HG03378 (cell line): Measurements from ENCODE around the gene GOT2.
"Not testable (repeated sequence)": the region's sequence is repeated elsewhere in the genome, so short reads cannot be mapped to it uniquely, and the experiment has no call there.

Experiments used
- ATAC-seq: cut with Tn5 transposase; IDR thresholded peaks from one replicate; pipeline ENCODE4 v1.9.1; 2021; ENCODE audit warnings: mild to moderate bottlenecking, moderate library complexity; ENCODE audit not compliant: unreplicated experiment

GOT2 gene

DNA sequence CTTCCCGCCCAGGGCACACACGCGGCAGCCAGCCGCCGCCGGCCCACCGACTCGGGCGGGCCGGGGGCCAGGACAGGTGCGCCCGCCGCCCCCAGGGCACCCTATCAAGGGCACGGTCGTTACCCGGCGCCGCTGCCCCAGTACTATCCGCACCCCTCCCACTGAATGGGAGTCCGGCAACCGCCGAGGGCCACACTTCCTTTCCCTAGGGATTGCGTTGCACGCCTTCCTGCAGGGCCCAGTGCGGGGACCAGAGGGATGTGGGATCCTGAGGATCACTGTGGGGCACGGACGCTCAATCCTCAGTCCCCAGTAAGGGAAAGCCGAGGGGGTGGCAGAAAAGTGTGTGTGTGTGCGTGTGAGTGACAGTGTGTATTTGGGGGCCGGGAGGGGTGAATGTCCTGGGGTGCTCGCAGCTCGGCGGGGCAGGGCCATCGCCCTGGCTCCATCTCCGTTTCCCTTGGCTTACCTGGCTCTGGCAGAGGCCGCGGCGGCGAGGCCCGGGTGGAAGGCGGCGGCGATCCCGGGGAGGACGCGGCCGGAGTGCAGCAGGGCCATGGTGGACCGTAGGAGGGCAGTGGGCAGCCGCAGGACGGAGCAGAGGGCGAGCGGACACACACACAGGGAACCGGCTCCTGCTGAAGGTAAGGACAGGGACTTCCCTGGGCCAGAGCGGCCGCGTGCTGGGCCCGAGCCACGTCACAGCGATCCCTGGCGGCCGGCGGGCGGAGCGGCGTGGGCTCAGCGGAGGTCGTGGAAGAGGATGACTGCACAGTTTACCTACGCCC, at the start of gene GOT2:
Gene GOT2, minus strand, starts transcription at position 646 of the 788 bp plus-strand sequence. Its CDS starts 88 bp downstream, at position 558.
- peak; percentile 82 for ATAC-seq

DNA sequence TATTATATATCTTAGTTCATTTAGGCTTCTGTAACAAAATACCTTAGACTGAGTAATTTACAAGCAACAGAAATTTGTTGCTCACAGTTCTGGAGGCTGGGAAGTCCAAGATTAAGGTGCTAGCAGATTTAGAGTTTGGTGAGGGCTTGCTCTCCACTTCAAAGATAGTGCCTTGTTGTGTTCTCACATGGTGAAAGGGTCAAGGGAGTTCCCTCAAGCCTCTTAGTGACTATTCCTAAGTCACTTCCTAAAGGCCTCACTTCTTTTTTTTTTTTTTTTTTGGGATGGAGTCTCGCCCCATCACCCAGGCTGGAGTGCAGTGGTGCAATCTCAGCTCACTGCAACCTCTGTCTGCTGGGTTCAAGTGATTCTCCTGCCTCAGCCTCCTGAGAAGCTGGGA, 45.2 kb upstream of the GOT2 start:
- not testable (repeated sequence) for ATAC-seq

DNA sequence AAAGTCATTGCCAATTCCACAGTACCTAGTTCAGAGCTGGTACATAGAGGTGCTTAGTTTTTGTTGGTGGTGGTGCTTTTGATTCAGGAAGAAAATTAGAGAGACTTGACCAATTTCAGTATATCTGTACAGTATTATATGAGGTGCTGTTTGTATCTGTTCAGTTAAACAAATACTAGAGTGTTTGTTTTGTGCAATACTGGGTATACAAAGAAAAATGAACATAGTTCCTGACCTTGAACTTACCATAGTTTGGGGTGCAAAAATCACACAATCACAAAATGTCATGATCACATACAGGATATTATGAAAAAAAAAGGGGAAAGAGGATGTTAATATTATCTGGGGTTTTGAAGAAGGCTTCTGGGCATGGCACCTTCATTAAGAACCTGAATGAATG, 39.8 kb upstream of the GOT2 start:
- ATAC-seq = no peak

DNA sequence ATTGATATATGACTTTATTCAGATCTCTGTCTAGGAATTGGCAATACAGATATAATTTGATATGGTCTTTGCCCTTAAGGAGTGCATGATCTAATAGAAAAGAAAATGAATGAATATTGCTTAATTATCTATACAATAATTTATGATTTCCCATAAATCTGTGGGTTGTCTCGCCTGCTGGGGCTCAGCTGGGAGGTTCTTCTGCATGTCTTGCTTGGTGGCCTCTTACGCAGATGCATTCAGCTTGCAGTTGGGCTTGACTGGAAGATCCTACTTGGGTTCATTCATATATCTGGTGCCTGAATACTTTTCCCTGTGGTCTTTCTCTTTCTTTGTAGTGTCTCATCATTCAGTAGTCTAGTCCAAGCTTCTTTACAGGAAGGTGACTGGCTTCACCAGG, 34.0 kb upstream of the GOT2 start:
- no peak for ATAC-seq

DNA sequence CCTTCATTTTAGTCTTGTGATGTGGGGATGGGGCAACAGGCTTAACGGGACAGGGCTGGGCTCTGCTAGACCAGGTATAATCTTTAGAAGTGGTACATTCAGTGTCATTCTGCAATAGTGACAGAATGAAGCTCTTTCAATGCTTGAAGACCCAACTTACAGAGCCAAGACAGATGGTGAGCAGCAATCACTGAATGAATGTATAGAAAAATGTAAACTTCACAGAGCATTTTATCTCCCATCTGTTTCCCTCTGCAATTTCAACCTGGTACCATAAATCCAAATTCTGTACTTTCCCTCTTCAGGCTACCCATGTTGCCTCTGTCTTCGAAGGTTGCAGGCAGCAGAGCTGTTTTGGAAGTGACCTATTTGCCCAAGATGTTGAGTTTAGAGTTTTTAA, 33.5 kb upstream of the GOT2 start:
- ATAC-seq = no peak

DNA sequence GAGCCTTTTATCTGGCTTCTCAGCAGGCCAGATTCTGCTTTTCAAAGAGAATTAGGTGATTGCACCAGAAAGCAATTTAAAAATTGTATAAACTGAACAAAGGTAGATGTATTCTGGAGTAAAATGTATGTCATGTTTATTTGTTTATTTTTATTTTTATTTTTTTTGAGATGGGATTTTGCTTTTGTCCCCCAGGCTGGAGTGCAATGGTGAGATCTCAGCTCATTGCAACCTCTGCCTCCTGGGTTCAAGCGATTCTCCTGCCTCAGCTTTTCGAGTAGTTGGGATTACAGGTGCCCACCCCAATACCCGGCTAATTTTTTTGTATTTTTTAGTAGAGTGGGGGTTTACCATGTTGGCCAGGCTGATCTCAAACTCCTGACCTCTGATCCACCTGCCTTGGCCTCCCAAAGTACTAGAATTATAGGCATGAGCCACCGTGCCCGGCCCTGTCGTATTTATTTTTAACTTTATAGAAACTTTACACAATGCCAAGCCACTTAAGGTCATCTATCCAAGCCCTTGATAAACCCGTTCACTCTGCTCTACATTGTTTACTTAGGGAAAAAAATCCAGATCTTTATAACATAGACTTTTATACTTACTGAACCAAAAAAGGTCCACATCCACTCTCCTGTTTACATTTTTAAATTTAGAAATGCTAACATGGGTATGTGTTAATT, 22.7 kb upstream of the GOT2 start:
- no peak for ATAC-seq

DNA sequence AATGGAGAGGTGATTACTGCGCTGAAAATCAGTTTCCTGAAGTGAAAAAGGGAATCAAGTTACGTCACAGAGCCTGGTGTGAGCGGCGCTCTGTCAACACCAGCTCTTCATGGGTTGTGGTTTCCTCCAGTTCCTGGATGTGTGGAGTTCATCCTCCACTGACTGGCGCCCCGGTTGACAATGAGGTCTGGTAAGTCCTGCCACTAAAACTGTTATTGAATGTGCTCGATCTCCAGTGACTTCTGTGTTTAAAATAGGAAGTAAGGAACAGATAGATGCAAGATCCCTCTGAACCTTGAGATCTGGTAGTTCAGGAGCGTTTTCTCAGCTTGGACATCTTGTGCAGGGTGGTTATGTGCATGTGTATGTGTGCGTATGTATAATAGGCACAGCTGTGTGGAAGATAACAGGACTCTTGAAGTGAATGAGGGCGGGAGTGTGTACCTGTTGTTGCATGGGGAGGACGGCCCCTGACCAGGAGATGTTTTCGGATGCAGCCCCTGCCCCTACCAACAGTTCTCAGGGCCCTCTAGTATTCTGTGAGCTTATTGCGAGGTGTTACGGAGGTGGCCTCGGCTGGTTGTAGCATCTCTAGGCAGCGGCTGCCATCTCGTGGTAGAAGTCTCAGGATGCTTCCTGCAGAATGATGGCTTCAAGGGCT, 22.0 kb upstream of the GOT2 start:
- ATAC-seq = peak; percentile 96

DNA sequence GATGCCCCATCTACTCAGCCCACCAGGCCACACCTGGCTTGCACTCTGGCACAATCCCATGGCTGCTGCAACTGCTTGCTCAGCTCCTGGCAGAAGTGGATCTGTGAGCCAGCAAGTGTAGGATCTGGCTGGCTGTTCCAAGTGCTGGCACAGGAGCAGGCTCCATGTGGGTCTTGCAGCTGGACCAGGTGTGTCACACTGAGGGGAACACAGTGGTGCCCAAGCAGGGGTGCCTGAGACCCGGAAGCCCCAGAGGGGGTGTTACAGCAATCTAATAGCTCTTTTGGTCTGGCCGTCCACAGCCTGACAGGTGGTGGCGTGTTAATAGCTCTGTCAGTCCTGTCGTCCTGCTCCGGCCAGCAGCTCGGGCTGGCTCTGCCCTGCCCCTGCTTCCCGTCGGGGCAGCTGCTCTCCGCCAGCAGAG, 19.6 kb upstream of the GOT2 start:
- ATAC-seq = no peak

DNA sequence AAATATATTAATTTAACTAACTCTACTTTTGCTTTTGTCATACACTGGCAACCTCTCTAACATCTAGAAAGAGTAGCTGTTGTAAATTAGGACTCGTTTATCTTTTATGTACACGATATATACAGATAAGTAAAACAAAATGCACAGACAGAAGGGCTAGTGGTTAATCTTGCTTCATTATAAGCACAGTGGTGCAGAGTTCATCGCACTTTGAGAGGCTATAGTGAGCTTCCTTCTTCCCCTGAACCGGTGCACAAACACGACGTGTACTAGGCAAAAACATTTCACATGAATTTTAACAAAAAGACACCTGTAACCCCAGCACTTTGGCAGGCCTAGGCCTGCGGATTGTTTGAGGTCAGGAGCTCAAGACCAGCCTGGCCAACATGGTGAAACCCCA, 10.4 kb upstream of the GOT2 start:
- ATAC-seq = no peak

DNA sequence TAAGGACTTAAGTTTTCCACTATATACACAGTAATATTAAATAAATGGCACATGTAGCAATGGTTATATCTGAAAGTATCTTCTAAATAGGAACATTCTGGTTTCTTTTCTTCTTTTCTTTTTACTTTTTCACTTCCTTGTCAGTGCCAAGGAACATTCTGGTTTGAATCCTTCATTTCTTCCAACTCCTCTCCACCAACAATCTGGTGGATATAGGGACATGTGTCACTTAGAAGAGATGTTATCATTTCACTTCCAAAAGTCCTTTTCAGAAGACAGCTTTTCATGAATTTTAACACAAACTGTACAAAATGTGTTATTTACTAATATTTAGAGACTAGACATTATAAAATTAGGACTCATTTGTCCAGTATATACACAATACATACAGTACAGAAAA, 7.9 kb upstream of the GOT2 start:
- ATAC-seq = no peak

DNA sequence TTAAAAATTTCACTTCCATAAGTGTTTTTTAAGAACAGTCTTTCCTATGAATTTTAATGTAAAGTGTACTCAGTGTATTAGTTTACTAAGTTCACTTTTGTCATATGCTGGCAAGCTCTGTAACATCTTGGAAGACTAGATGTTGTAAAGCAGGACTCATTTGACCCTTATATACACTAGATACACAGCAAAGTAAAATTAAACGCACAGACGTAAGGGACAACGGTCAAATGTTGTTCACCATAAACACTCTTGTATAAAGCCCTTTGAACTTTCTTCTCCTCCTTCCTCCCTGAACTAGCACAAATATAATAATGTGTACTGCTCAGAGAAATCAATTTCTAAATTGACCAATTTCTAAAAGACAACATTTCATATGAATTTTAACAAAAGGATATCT, 7.0 kb upstream of the GOT2 start:
- ATAC-seq = no peak

DNA sequence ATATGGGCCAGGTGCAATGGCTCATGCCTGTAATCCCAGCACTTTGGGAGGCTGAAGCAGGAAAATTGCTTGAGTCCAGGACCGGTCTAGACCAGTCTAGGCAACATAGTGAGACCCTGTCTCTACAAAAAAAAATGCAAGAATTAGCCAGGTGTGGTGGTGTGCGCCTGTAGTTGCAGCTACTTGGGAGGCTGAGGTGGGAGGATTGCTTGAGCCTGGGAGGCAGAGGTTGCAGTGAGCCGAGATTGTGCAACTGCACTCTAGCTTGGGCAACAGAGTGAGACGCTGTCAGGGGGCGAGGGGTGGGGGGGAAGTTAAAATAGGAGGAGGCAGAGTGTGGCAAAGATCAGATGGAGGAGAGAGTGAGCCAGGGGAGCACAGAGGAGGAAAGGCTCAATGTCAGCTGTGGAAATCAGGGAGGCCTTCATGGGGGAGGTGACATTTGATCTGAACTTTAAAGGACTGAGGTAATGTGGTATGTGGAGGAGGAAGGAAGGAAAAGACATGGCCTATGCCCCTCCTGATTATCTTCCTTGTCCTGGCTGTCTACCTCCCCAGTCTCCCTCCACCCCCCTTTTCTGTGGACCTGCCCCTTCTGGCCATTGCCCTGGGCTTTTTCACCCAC, 4.7 kb upstream of the GOT2 start:
- no peak for ATAC-seq

DNA sequence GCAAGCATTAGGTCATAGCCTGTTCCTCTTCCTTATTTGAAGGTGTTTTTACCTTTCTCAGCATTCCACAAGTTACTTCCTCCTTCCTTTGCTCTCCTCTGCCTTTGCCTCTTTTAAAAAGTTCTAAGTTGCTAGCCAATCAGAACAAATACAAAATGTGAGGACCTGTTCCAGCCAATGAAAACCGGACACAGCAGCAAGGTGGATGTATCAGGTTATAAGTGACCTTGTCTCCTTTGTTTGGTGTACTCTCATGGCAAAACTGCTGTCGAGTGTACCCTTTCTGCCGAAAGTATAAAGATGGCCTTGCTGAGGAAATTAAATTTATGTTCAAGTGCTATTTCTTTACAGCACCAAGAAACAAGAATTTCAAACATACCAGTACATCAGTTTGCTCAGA, 2.2 kb upstream of the GOT2 start:
- ATAC-seq = not testable (repeated sequence)

DNA sequence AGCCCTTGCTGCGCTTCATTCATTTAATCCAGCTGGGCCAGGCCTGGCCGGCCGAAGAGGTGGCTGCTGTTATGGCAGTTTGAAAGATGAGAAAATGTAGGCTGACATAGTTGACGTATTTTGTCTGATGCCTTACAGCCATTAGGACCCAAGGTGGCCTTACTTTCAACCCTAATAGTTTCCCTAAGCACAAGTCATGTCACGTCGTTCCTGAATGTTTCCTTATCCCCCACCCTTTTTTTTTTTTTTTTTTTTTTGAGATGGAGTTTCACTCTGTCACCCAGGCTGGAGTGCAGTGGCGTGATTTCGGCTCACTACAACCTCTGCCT, 307 bp upstream of the GOT2 start:
- ATAC-seq = no peak

DNA sequence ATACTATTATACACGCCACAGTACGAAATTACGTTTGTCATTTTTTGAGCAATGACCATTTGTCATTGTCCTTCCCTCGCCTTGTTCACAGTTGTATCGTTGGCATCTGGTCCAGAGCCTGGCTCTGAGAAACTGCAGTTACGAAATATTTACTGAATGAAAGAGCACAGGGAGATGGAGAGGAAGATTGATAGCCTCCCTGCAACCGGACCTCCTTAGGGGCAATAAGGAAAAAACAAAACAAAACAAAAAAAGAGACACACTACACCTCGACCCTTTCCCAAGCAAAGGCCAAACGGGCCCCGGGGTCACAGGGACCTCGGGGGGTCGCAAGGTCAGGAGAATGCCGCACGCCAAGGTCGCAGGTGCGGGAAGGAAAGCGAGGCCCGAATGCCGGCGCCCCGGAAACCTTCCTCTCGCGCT, 857 bp downstream of the GOT2 start:
- no peak for ATAC-seq

DNA sequence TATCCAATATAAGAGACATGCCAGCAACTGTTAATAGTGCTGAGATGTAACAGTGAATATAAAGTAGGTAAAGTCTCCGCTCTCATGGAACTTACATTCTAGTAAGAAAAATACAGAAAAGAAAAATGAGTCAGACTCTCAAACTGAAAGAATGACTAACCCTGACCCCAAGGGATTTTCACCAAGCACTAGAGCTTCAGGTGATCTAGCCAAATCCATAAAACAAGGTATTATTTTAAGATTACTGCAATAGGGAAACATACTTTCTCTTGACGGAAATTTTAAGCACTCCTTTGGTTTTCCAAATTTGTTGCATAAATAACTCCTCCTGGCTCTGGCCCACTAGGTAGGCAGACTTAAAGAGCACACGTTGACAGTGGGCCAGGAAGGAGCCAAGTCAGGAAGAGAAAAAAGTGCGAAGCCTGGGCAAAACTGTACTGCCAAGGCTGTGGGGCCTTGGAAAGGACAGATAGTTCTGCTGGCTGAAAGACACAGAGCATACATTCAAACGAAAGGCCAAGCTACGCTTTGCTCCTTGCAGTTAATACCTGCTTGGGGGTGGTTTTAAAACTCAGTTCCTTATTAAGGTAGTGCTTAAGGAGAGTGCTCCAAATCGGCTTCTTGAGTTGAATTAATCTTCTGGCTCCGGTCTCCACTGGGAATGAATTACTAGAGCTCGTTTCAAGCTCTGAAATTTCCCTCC, 1.4 kb downstream of the GOT2 start:
- peak; percentile 66 for ATAC-seq

DNA sequence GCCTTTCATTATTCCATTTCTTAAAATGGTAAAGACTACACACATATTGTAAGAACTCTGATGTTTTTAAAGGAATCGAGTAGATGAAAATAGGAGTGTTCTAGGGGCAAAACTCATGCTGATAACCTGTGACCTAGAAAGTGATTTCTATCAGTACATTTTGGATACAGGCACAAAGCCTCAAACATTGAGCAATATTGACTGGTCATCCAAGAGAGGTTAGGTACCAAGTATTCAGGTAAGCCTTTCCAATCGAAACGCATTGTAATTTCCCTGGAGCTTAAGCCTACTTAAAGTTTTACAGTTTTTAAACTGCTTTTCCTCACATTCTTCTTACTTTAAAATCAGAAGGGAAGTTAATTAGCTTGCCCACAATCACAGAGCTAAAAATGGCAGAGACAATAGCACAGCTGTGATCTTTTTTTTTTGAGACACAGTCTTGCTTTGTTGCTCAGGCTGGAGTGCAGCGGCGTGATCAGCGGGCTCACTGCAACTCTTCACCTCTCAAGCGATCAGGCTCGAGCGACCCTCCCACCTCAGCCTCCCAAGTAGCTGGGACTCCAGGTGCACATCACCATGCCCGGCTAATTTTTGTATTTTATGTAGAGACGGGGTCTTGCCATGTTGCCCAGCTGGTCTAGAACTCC, 3.3 kb downstream of the GOT2 start:
- ATAC-seq = no peak

DNA sequence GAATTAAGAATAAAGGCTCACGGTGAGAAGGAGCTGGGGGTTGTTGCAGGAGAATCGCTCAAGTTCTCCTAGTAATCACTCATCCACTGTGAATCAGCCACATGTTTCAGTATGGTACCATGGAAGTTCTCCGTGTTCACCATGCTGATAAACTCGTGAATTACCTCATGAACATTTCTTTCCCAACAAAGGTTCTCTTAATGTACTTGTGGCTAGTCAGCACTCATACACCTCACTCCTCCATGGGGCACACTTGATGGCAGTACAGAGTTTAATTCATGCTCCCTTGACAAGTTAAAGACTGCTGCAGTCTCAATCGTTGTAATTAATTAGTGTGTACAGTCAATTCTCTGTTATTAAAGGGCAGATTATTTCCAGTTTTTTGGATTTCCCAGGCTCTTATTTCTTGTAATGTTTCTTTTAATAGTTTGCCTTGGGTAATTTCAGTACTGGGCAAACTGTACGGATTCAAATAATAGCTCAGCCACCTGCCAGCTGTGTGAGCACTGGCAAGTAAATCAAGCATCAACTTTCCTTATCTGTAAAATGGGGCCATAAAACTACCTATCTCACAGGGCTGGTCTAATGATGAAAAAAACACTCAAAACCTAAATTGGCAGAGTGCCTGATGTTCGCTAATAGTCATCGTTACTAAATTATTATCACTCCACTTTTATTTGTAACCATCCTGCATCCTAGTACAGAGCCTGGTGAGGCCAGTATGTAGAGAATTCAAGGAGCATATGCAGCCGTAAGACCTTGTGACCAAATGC, 6.1 kb downstream of the GOT2 start:
- no peak for ATAC-seq

DNA sequence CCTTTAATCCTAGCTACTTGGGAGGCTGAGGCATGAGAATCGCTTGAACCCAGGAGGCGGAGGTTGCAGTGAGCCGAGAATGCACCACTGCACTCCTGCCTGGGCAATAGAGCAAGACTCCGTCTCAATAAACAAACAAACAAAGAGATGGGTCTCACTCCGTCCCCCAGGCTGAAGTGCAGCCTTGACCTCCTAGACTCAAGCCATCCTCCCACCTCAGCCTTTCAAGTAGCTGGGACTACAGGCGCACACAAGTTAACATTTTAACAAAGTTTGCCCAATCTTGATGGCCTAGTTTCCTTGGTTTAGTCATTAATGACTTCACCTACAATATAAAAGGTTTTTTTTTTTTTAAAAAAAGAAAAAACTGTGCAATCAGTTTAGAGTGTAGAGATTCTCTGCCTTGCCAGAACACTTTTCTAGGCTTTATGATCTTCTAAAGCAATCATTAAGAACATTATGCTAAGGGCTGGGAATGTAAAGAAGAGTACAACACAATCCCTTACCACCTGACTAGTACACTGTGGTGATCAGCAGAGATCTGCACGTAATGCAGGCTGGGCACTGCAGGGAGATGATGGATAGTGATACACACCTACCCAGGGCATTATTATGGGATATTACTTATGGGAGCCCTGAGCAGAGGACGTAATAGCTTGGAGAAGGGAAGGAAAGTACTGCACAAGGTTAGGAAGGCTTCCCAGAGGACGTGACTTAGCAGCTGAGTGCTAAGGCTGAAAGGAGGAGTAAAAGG, 6.9 kb downstream of the GOT2 start:
- no peak for ATAC-seq
